ENCODE data around the gene CLPTM1L. TPM values are rescaled to one million over a fixed set of nuclear protein-coding genes. Genes with fewer than 3 reads are reported as not detected.
A peak's percentile ranks its signal among the peaks of the same experiment; 100 is the strongest.

Gene CLPTM1L
- total and polyA plus RNA-seq, 2 donors (not counting 1 experiment from before 2014, with no cell fraction given), result 78.4 to 99.9 TPM

GRCh38 chr5:1336749-1337488 lies 8.0 kb downstream of the CLPTM1L start:
- H3K27ac ChIP-seq (ENCODE audit: low read length in 2 of 2), result no peak overlapping the region
- no peak for TF ChIP-seq EZH2 (IDR thresholded peaks at IDR 0.05; ENCODE audit: borderline replicate concordance, insufficient read depth, low read depth, low read length, poor library complexity, severe bottlenecking)
- TF ChIP-seq, protein P1, sequence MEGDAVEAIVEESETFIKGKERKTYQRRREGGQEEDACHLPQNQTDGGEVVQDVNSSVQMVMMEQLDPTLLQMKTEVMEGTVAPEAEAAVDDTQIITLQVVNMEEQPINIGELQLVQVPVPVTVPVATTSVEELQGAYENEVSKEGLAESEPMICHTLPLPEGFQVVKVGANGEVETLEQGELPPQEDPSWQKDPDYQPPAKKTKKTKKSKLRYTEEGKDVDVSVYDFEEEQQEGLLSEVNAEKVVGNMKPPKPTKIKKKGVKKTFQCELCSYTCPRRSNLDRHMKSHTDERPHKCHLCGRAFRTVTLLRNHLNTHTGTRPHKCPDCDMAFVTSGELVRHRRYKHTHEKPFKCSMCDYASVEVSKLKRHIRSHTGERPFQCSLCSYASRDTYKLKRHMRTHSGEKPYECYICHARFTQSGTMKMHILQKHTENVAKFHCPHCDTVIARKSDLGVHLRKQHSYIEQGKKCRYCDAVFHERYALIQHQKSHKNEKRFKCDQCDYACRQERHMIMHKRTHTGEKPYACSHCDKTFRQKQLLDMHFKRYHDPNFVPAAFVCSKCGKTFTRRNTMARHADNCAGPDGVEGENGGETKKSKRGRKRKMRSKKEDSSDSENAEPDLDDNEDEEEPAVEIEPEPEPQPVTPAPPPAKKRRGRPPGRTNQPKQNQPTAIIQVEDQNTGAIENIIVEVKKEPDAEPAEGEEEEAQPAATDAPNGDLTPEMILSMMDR (IDR thresholded peaks at IDR 0.05), result no peak
- ChIA-PET CTCF (interaction anchor here (0.6 to 1.7 kb wide), 3 partner anchors 43 to 308 kb away, joined by 3 to 6 read pairs (median 3); no protein-coding TSS in a partner anchor), POLR2A (no interaction called here)
- H3K4me3 ChIP-seq (ENCODE audit: control extremely low read depth in 1 of 5, extremely low read depth in 1 of 5, insufficient read depth in 1 of 5, low read depth in 2 of 5, low read length in 4 of 5), result no peak overlapping the region
- intact Hi-C loops (cut with micrococcal nuclease), result no loop called here
- H4K20me1 ChIP-seq (ENCODE audit: control insufficient read depth, insufficient read depth, low read length, poor library complexity, severe bottlenecking), result peaks cover 63% of the 10 kb centered on the region
- H3K9me3 Mint-ChIP-seq (ENCODE audit: insufficient read depth), result no peaks in the 10 kb centered on the region
- H3K4me2 ChIP-seq (replicated peaks; ENCODE audit: low read depth, low read length, poor library complexity, severe bottlenecking), result no peak overlapping the region
- no peak for DNase-seq
- H3K27me3 ChIP-seq (replicated peaks in 1 of 4; ENCODE audit: control extremely low read depth in 1 of 4, control insufficient read depth in 3 of 4, insufficient read depth in 4 of 4, low read length in 3 of 4), result no peaks in the 10 kb centered on the region
- peaks cover 55% of the 10 kb centered on the region for H3K79me2 ChIP-seq (ENCODE audit: control insufficient read depth, insufficient read depth, low read length)
- H2AFZ ChIP-seq (ENCODE audit: insufficient read depth, low read depth, low read length, poor library complexity, severe bottlenecking), result no peak overlapping the region
- peaks cover 0 to 89% of the 10 kb centered on the region in 2 experiments for H3K36me3 ChIP-seq (replicated peaks in 1 of 2; ENCODE audit: control extremely low read depth in 1 of 2, control insufficient read depth in 1 of 2, extremely low read depth in 1 of 2, insufficient read depth in 2 of 2, low read length in 1 of 2)
- H3K9ac ChIP-seq (ENCODE audit: low read length), result no peak overlapping the region
- no peaks in the 10 kb centered on the region for H3K9me3 ChIP-seq (ENCODE audit: control extremely low read depth in 1 of 3, control insufficient read depth in 2 of 3, insufficient read depth in 1 of 3, low read length in 2 of 3)
- peaks cover 0 to 18% of the 10 kb centered on the region in 2 donors for H3K4me1 ChIP-seq (ENCODE audit: control insufficient read depth in 2 of 2, insufficient read depth in 2 of 2, low read length in 2 of 2)
- no peak overlapping the region for H3K27ac Mint-ChIP-seq
- WGBS (ENCODE audit: insufficient coverage), result 99% methylated on average over 15 of the region's 22 CpGs
- H3K27me3 Mint-ChIP-seq, result no peaks in the 10 kb centered on the region
- ATAC-seq (ENCODE audit: low read depth), result no peak
- H3K4me1 Mint-ChIP-seq, result peaks cover 14% of the 10 kb centered on the region
- no peak overlapping the region for H3K4me3 Mint-ChIP-seq

DNA sequence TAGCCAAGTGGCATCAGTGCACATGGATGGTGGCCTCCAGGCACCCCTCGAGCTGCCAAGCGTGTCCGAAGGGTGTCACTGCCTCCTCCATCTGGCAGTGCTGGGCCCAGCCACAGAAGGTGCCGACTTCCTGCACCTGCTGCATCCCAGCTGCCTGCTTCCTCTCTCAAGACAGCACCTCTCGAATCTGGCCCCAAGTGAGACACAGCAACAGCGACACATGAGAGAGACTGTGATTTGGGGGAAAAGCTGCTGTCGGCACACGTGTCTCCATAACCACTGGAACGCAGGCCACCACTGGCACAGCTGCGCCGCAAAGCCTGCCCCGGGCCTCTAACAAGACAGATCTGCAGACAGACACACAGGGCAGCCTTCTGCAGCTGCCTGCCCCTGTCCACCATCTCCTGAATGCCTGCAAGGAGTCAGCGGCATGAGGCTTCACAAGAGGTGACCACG lies 8.8 kb downstream of the CLPTM1L start:
- no peaks in the 10 kb centered on the region for H3K9me3 ChIP-seq (ENCODE audit: control extremely low read depth in 1 of 3, control insufficient read depth in 2 of 3, insufficient read depth in 1 of 3, low read length in 2 of 3)
- peaks cover 0 to 89% of the 10 kb centered on the region in 2 experiments for H3K36me3 ChIP-seq (replicated peaks in 1 of 2; ENCODE audit: control extremely low read depth in 1 of 2, control insufficient read depth in 1 of 2, extremely low read depth in 1 of 2, insufficient read depth in 2 of 2, low read length in 1 of 2)
- peaks cover 9% of the 10 kb centered on the region for H3K4me1 Mint-ChIP-seq
- ChIA-PET POLR2A (no interaction called here), CTCF (interaction anchor here (1.7 kb wide), 1 partner anchor 43 kb away, joined by 6 read pairs; no protein-coding TSS in a partner anchor)
- H3K9me3 Mint-ChIP-seq (ENCODE audit: insufficient read depth), result no peaks in the 10 kb centered on the region
- intact Hi-C loops (cut with micrococcal nuclease), result no loop called here
- H3K4me3 Mint-ChIP-seq, result no peak overlapping the region
- peak overlapping the region; percentile 41 for H3K27ac Mint-ChIP-seq
- peaks cover 0 to 13% of the 10 kb centered on the region in 2 donors for H3K4me1 ChIP-seq (ENCODE audit: control insufficient read depth in 2 of 2, insufficient read depth in 2 of 2, low read length in 2 of 2)
- ATAC-seq (ENCODE audit: low read depth) (no peak), DNase-seq (peak; percentile 44)
- H2AFZ ChIP-seq (ENCODE audit: insufficient read depth, low read depth, low read length, poor library complexity, severe bottlenecking), result no peak overlapping the region
- H4K20me1 ChIP-seq (ENCODE audit: control insufficient read depth, insufficient read depth, low read length, poor library complexity, severe bottlenecking), result peaks cover 70% of the 10 kb centered on the region
- H3K27me3 Mint-ChIP-seq, result no peaks in the 10 kb centered on the region
- no peaks in the 10 kb centered on the region for H3K27me3 ChIP-seq (replicated peaks in 1 of 4; ENCODE audit: control extremely low read depth in 1 of 4, control insufficient read depth in 3 of 4, insufficient read depth in 4 of 4, low read length in 3 of 4)
- H3K27ac ChIP-seq (ENCODE audit: low read length in 2 of 2), result no peak overlapping the region
- TF ChIP-seq, protein P1 (IDR thresholded peaks at IDR 0.05), result no peak
- no peak for TF ChIP-seq EZH2 (IDR thresholded peaks at IDR 0.05; ENCODE audit: borderline replicate concordance, insufficient read depth, low read depth, low read length, poor library complexity, severe bottlenecking)
- H3K4me3 ChIP-seq (ENCODE audit: control extremely low read depth in 1 of 5, extremely low read depth in 1 of 5, insufficient read depth in 1 of 5, low read depth in 2 of 5, low read length in 4 of 5), result no peak overlapping the region
- WGBS (ENCODE audit: insufficient coverage), result 62% methylated on average over 14 of the region's 14 CpGs
- peaks cover 47% of the 10 kb centered on the region for H3K79me2 ChIP-seq (ENCODE audit: control insufficient read depth, insufficient read depth, low read length)
- H3K9ac ChIP-seq (ENCODE audit: low read length), result no peak overlapping the region
- H3K4me2 ChIP-seq (replicated peaks; ENCODE audit: low read depth, low read length, poor library complexity, severe bottlenecking), result no peak overlapping the region
